HK-2 (cell line): Measurements from ENCODE around the gene DUSP8.

Source experiments
- DNase-seq: peaks from one replicate; pipeline ENCODE4 v3.0.0-alpha.2; 2018; ENCODE audit not compliant: unreplicated experiment

DUSP8 gene

GRCh38 chr11:1533342-1533725 lies 38.7 kb downstream of the DUSP8 start:
- no peak for DNase-seq

GRCh38 chr11:1532606-1533341 lies 39.3 kb downstream of the DUSP8 start:
- no peak for DNase-seq

- DNase-seq, result no peak
These were observed 40.0 kb downstream of the DUSP8 start for GRCh38 chr11:1532014-1532586.

- no peak for DNase-seq
These were observed 40.5 kb downstream of the DUSP8 start for GRCh38 chr11:1531449-1532013.

GRCh38 chr11:1530686-1531448 lies 41.2 kb downstream of the DUSP8 start:
- DNase-seq, result no peak

- DNase-seq, result no peak
These were observed 42.3 kb downstream of the DUSP8 start for GRCh38 chr11:1529774-1530173.

- DNase-seq, result no peak
These were observed 42.8 kb downstream of the DUSP8 start for GRCh38 chr11:1529286-1529685.

- no peak for DNase-seq
These were observed 43.4 kb downstream of the DUSP8 start for GRCh38 chr11:1528710-1529109.

- DNase-seq, result no peak
These were observed 45.3 kb downstream of the DUSP8 start for GRCh38 chr11:1526785-1527184.

- DNase-seq, result no peak
These were observed 48.3 kb downstream of the DUSP8 start for GRCh38 chr11:1523779-1524178.

- no peak for DNase-seq
These were observed 49.0 kb downstream of the DUSP8 start for GRCh38 chr11:1523077-1523476.

- no peak for DNase-seq
These were observed 50.0 kb downstream of the DUSP8 start for GRCh38 chr11:1522081-1522424.

- DNase-seq, result no peak
These were observed 50.5 kb downstream of the DUSP8 start for GRCh38 chr11:1521382-1522080.

GRCh38 chr11:1520663-1521267 lies 51.3 kb downstream of the DUSP8 start:
- DNase-seq, result no peak

- no peak for DNase-seq
These were observed 51.8 kb downstream of the DUSP8 start for GRCh38 chr11:1520209-1520662.

- no peak for DNase-seq
These were observed 52.8 kb downstream of the DUSP8 start for GRCh38 chr11:1519028-1520010.

GRCh38 chr11:1518301-1518700 lies 53.8 kb downstream of the DUSP8 start:
- no peak for DNase-seq

- DNase-seq, result no peak
These were observed 54.7 kb downstream of the DUSP8 start for GRCh38 chr11:1517117-1518005.
